K562 (cell line): ENCODE data around the gene CFAP73. TPM values are rescaled to one million over a fixed set of nuclear protein-coding genes. Genes with fewer than 3 reads are reported as not detected.
A peak's percentile ranks its signal among the peaks of the same experiment; 100 is the strongest.

Source experiments
- BCOR ChIP-seq: fragments of 450-650 bp; IDR thresholded peaks from 2 replicates; pipeline ENCODE4 v1.6.1; 2016
- BRF1 ChIP-seq: IDR thresholded peaks from 3 replicates; pipeline ENCODE4 v1.6.1; 2011; ENCODE audit warnings: borderline replicate concordance, mild to moderate bottlenecking; ENCODE audit not compliant: insufficient read length; ENCODE audit errors: extremely low read depth
- CEBPG ChIP-seq, 3 experiments: fragments of 200-800 bp in 1 of 3; sonication (Bioruptor generic) in 1 of 3; sonication (generic) in 1 of 3; formaldehyde crosslinking in 1 of 3; IDR thresholded peaks in 2 of 3; conservative IDR thresholded peaks in 1 of 3; 2 replicates each; pipeline versions ENCODE4 v1.6.1 to v1.8.0; 2016 to 2022; ENCODE audit warnings: missing compliant biosample characterization in 2 of 3, missing genetic modification characterization in 2 of 3, mild to moderate bottlenecking in 1 of 3, missing genetic modification reagents in 1 of 3
- E2F6 ChIP-seq, 2 experiments: IDR thresholded peaks; 2 replicates each; pipeline ENCODE4 v1.6.1; 2011; ENCODE audit warnings: borderline replicate concordance in 1 of 2, control low read depth in 1 of 2, low read depth in 1 of 2, low read length in 1 of 2, mild to moderate bottlenecking in 1 of 2, mixed read lengths in 1 of 2, moderate library complexity in 1 of 2; ENCODE audit not compliant: insufficient read depth in 1 of 2, insufficient read length in 1 of 2, poor library complexity in 1 of 2, severe bottlenecking in 1 of 2; ENCODE audit errors: extremely low read depth in 1 of 2
- GABPB1 ChIP-seq: sonication (generic); formaldehyde crosslinking; IDR thresholded peaks from 2 replicates; pipeline ENCODE4 v1.8.0; 2022; ENCODE audit warnings: mild to moderate bottlenecking, missing genetic modification reagents
- GABPB2 ChIP-seq: fragments of 250-450 bp; sonication (Bioruptor Pico); conservative IDR thresholded peaks from 2 replicates; pipeline ENCODE4 v1.5.1; 2021; ENCODE audit warnings: mild to moderate bottlenecking
- HDAC1 ChIP-seq, 2 experiments: fragments of 450-650 bp; IDR thresholded peaks; 2 replicates each; pipeline ENCODE4 v1.6.1; 2016 to 2017; ENCODE audit warnings: inconsistent platforms in 1 of 2, mild to moderate bottlenecking in 1 of 2, moderate library complexity in 1 of 2
- ID3 ChIP-seq, 2 experiments: fragments of 250-450 bp in 1 of 2; fragments of 450-650 bp in 1 of 2; sonication (Bioruptor Pico) in 1 of 2; IDR thresholded peaks; 2 replicates each; pipeline versions ENCODE4 v1.6.1 to v1.8.0; 2016 to 2021; ENCODE audit warnings: mild to moderate bottlenecking in 2 of 2, moderate library complexity in 2 of 2, missing compliant biosample characterization in 1 of 2, missing genetic modification characterization in 1 of 2
- MAFF ChIP-seq: IDR thresholded peaks from 2 replicates; pipeline ENCODE4 v1.6.1; 2012; ENCODE audit warnings: low read length, improper control_type of control experiment
- MTF1 ChIP-seq: fragments of 250-450 bp; sonication (Bioruptor Pico); IDR thresholded peaks from 2 replicates; pipeline ENCODE4 v1.9.0; 2021; ENCODE audit warnings: moderate library complexity, mild to moderate bottlenecking, inconsistent platforms, borderline replicate concordance
- NFIX ChIP-seq: fragments of 250-450 bp; sonication (Bioruptor Pico); IDR thresholded peaks from 2 replicates; pipeline ENCODE4 v1.4.0; 2020; ENCODE audit warnings: low read depth, mild to moderate bottlenecking, moderate library complexity
- NFRKB ChIP-seq: fragments of 450-650 bp; IDR thresholded peaks from 2 replicates; pipeline ENCODE4 v1.6.1; 2016; ENCODE audit warnings: low read depth
- PYGO2 ChIP-seq: fragments of 450-650 bp; IDR thresholded peaks from 2 replicates; pipeline ENCODE4 v1.6.1; 2016; ENCODE audit warnings: mild to moderate bottlenecking, missing genetic modification characterization, moderate library complexity, missing compliant biosample characterization
- RREB1 ChIP-seq: fragments of 250-450 bp; sonication (Bioruptor Pico); IDR thresholded peaks from 2 replicates; pipeline ENCODE4 v1.4.0; 2020
- SREBF2 ChIP-seq: sonication (generic); formaldehyde crosslinking; IDR thresholded peaks from 2 replicates; pipeline ENCODE4 v1.4.0; 2020; ENCODE audit warnings: mild to moderate bottlenecking, missing genetic modification reagents
- TAF1 ChIP-seq: IDR thresholded peaks from 2 replicates; pipeline ENCODE4 v1.6.1; 2011; ENCODE audit warnings: mild to moderate bottlenecking, low read length, moderate library complexity; ENCODE audit not compliant: insufficient read depth, control insufficient read depth, severe bottlenecking; ENCODE audit errors: extremely low read depth
- ZC3H11A ChIP-seq: IDR thresholded peaks from 2 replicates; pipeline ENCODE4 v1.6.1; 2012; ENCODE audit warnings: low read depth, low read length, improper control_type of control experiment
- ZEB2 ChIP-seq: fragments of 450-650 bp; IDR thresholded peaks from 2 replicates; pipeline ENCODE4 v1.6.1; 2016
- ZKSCAN3 ChIP-seq: fragments of 250-450 bp; sonication (Bioruptor Pico); IDR thresholded peaks from 2 replicates; pipeline ENCODE4 v1.4.0; 2020
- ZNF655 ChIP-seq: fragments of 250-450 bp; sonication (Bioruptor Pico); IDR thresholded peaks from 2 replicates; pipeline ENCODE4 v1.5.0; 2021
- ZNF780A ChIP-seq: fragments of 250-450 bp; sonication (Bioruptor Pico); IDR thresholded peaks from 2 replicates; pipeline ENCODE4 v1.5.0; 2021; ENCODE audit warnings: mild to moderate bottlenecking
- polyA plus RNA-seq, 8 experiments: library from polyadenylated mRNA; depleted of rRNA in 4 of 8; stranded (reverse) in 5 of 8; unstranded in 3 of 8; fragments of >200 nt; fragmentation: Nextera tagmentation in 2 of 8; fragmentation: Illumina TruSeq in 1 of 8; extraction: Ambion mirVana in 2 of 8; extraction: Trizol in 1 of 8; gene quantifications; 2 replicates each; pipeline versions ENCODE4 v1.2.1 to v1.2.3, GENCODE V29; 2011 to 2014; ENCODE audit warnings: inconsistent platforms in 1 of 8, missing spikeins in 1 of 8
- total RNA-seq, 7 experiments: library from RNA; depleted of rRNA in 6 of 7; stranded (reverse); fragments of >200 nt in 6 of 7; fragmentation: Illumina TruSeq in 2 of 7; extraction: Trizol in 2 of 7; gene quantifications; 2 replicates each; pipeline versions ENCODE4 v1.2.1 to v1.2.3, GENCODE V29; 2011 to 2021; ENCODE audit warnings: low replicate concordance in 1 of 7

The CFAP73 gene
- total and polyA plus RNA-seq, 9 of the 15 experiments (the other 6 are each of a cell fraction or from before 2014, with no cell fraction given): not detected

GRCh38 chr12:113186033-113186365, 36.5 kb downstream of the CFAP73 start (continued):
- TF ChIP-seq MAFF (no peak), BRF1 (no peak), NFIX (no peak), HDAC1 (IDR thresholded peaks at IDR 0.05) (peak in 1 of 2 experiments; percentile 52; a peak in 1 of 4 replicates), GABPB1 (CRISPR knock-in tag) (no peak), NFRKB (no peak), ZC3H11A (no peak), ZEB2 (no peak; the same call in 1 of the 2 replicates), BCOR (peak; percentile 98), ID3 (CRISPR knock-in tag; IDR thresholded peaks at IDR 0.05) (no peak), ID3 (tag; IDR thresholded peaks at IDR 0.05) (no peak), E2F6 (IDR thresholded peaks at IDR 0.05; ENCODE audit: borderline replicate concordance in 1 of 2, extremely low read depth in 1 of 2, insufficient read depth in 1 of 2, insufficient read length in 1 of 2, low read depth in 1 of 2, low read length in 1 of 2, poor library complexity in 1 of 2, severe bottlenecking in 1 of 2) (peak in 1 of 2 experiments; percentile 17), PYGO2 (tag) (no peak), SREBF2 (CRISPR knock-in tag) (no peak), RREB1 (CRISPR knock-in tag) (no peak), ZNF780A (CRISPR knock-in tag) (no peak), ZNF655 (CRISPR knock-in tag) (no peak), GABPB2 (no peak), TAF1 (no peak), MTF1 (no peak), ZKSCAN3 (CRISPR knock-in tag) (no peak), CEBPG (CRISPR knock-in tag; IDR thresholded peaks at IDR 0.05) (no peak), CEBPG (tag; conservative IDR thresholded peaks at IDR 0.05 in 1 of 2, IDR thresholded peaks at IDR 0.05 in 1 of 2) (no peak)
